Measurements from ENCODE around the gene OR52A5. TPM values are rescaled to one million over a fixed set of nuclear protein-coding genes. Genes with fewer than 3 reads are reported as not detected.
"Not testable (repeated sequence)": the region's sequence is repeated elsewhere in the genome, so short reads cannot be mapped to it uniquely, and the experiment has no call there.

Gene OR52A5
- not detected in 2 replicates for total RNA-seq (2014; rRNA removed; shearing (Covaris generic))

DNA sequence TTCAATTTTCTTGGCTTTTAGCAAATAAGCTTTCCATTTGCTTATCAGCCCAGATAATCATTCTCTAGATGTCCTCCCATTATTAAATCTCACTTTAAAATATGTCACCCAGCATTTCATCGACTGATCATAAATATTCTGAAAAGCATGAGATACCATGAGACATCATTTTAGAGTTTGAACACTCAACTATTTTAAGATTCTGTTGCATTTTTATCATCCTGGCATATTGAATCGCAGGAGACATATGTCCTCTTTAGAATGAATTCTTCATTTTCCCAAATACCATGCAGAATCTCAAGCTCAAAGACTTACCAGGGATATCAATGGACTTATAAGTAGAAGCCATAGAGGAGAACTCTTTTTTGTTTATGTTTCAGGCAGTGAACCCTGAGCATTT, at the start of gene OR52A5:
TSS of gene OR52A5 (minus strand) at position 361 of the 400 bp plus-strand sequence. CDS start 5,714 bp downstream, outside the sequence.
- Histone ChIP-seq H3K36me3 (no peaks in the 10 kb centered on the region), H3K9me3 (replicated peaks) (no peaks in the 10 kb centered on the region), H3K27me3 (replicated peaks) (no peaks in the 10 kb centered on the region), H3K27ac (no peak within 1 kb of the TSS), H3K4me3 (no peak within 1 kb of the TSS), H3K4me1 (replicated peaks) (no peaks in the 10 kb centered on the region)
- no peak for DNase-seq (ENCODE audit: low read depth in 1 of 2, low spot score in 2 of 2)

DNA sequence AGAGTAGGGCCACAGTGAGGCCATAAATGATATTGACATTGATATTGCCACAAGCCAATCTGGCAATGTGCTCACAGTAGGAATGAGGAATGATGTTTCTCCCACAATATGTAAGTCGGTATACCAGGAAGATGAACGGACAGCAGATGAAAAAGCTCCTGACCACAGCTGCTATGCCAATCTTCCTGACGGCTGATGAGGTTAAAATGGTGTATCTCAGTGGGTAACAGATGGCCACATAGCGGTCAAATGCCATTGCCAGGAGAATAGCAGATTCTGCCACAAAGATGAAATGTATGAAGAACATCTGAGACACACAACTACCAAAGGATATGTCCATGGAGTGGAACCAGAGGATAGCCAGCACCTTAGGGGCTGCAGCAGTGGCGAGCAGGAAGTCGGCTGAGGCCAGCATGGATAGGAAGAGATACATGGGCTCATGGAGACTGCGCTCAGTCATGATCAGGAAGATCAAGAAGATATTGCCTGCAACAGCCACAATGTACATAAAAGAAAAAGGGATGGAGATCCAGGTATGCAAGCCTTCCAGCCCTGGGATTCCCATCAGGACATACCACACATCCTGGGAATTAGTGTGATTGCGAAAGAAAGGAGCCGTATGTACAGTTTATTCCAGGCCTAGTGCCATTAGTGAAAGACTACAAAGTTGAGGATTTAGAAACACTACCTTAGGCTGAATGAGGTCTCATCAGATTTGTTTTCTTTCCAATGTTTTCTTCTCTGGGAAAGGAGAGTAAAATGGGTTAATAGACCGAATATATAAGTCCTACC, 40.1 kb upstream of the OR52A5 start:
- Histone ChIP-seq H3K27ac (no peak overlapping the region), H3K36me3 (no peaks in the 10 kb centered on the region), H3K4me1 (replicated peaks) (no peaks in the 10 kb centered on the region), H3K4me3 (no peak overlapping the region), H3K9me3 (replicated peaks) (no peaks in the 10 kb centered on the region), H3K27me3 (replicated peaks) (no peaks in the 10 kb centered on the region)
- DNase-seq (ENCODE audit: low read depth in 1 of 2, low spot score in 2 of 2) = no peak

DNA sequence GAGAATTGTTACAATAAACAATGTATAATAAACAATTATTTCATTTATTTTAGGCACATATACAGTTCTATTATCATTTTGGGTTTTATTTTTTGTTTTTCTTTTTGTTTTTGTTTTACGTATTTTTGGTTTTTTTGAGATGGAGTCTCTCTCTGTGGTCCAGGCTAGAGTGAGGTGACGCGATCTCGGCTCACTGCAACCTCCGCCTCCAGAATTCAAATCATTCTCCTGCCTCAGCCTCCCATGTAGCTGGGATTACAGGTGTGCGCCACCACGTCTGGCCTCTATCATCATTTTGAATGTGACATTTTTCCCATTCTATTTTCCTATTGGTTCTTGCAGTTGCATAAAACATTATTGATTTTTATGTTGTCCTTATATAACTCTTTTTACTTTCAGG, 36.8 kb upstream of the OR52A5 start:
- no peak for DNase-seq (ENCODE audit: low read depth in 1 of 2, low spot score in 2 of 2)
- H3K4me3 ChIP-seq = no peak overlapping the region
- H3K4me1 ChIP-seq (replicated peaks) = no peaks in the 10 kb centered on the region
- no peaks in the 10 kb centered on the region for H3K36me3 ChIP-seq
- no peaks in the 10 kb centered on the region; the same call in 1 of the 2 replicates for H3K27me3 ChIP-seq (replicated peaks)
- no peaks in the 10 kb centered on the region for H3K9me3 ChIP-seq (replicated peaks)
- no peak overlapping the region for H3K27ac ChIP-seq

DNA sequence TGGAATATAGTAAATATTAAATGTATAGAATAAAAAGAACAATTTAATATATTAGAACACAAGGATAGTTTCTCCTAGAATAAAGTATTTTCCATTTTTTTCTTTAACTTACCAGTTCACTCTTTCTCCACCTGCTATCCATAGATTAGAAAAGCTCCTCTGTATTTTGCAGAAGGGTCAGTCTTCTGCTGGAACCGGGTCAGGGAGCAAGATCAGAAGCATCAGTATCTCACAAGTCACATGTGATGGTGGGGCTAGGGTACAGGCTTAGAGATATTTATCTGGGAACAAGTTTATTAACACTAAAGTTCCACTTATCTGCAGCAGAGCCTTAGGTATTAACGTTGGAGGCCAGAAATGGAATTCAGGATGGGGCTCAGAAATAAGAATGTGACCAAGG, 33.7 kb upstream of the OR52A5 start:
- Histone ChIP-seq H3K4me3 (no peak overlapping the region), H3K36me3 (no peaks in the 10 kb centered on the region), H3K4me1 (replicated peaks) (no peaks in the 10 kb centered on the region), H3K9me3 (replicated peaks) (no peaks in the 10 kb centered on the region), H3K27ac (no peak overlapping the region), H3K27me3 (replicated peaks) (peaks cover 10% of the 10 kb centered on the region; the same call in 1 of the 2 replicates)
- DNase-seq (ENCODE audit: low read depth in 1 of 2, low spot score in 2 of 2) = no peak

DNA sequence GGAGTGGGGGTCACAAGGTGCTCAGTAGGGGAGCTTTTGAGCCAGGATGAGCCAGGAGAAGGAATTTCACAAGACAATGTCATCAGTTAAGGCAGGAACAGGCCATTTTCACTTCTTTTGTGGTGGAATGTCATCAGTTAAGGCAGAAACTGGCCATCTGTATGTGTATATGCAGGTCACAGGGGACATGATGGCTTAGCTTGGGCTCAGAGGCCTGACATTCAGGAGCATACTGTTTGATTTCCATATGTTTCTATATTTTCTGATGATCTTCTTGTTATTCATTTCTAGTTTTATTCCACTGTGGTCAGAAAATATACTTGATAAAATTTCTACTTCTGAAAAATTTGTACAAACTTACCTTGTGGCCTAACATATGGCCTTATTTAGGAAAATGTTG, 27.7 kb upstream of the OR52A5 start:
- not testable (repeated sequence) for H3K36me3 ChIP-seq; H3K9me3 ChIP-seq (replicated peaks); H3K4me1 ChIP-seq (replicated peaks); H3K27ac ChIP-seq; H3K4me3 ChIP-seq; DNase-seq (ENCODE audit: low read depth in 1 of 2, low spot score in 2 of 2)
- H3K27me3 ChIP-seq (replicated peaks) = peaks cover 18% of the 10 kb centered on the region

DNA sequence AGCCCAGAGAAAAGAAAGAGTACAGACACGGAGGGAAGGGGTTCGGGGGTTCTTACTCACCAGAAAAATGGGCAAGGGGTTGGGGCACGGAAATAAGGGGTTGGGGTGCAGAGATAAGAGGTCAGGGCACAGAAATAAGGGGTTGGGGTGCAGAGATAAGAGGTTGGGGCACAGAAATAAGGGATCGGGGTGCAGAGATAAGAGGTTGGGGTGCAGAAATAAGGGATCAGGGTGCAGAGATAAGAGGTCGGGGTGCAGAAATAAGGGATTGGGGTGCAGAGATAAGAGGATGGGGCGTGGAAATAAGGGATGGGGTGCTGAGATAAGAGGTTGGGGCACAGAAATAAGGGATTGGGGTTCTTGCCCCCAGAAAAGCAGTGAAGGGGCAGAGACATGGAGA, 26.7 kb upstream of the OR52A5 start:
- H3K27ac ChIP-seq; H3K4me3 ChIP-seq; H3K4me1 ChIP-seq (replicated peaks); H3K36me3 ChIP-seq; H3K9me3 ChIP-seq (replicated peaks); DNase-seq (ENCODE audit: low read depth in 1 of 2, low spot score in 2 of 2): not testable (repeated sequence)
- H3K27me3 ChIP-seq (replicated peaks) = peaks cover 18% of the 10 kb centered on the region

DNA sequence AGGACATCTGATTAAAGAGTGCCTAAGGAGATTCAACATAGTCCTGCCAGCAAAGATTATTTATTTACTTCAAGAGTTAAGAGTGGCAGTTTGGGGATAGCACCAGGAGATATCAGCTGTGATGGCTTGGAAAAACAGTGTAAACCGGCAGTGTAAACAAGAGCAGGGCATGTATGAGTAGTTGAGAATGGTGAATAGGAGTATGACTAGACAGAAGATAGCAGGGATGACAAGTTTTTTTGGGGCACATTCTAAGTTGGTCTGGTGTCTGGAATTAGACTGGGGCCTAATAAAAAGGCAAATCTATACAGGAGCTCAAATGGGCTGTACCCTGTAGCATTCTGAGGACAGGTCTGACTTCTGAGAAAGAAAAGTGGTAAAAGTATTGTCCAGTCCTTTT, 22.9 kb upstream of the OR52A5 start:
- not testable (repeated sequence) for H3K27me3 ChIP-seq (replicated peaks); H3K4me3 ChIP-seq; H3K4me1 ChIP-seq (replicated peaks); H3K27ac ChIP-seq; H3K9me3 ChIP-seq (replicated peaks); DNase-seq (ENCODE audit: low read depth in 1 of 2, low spot score in 2 of 2); H3K36me3 ChIP-seq

DNA sequence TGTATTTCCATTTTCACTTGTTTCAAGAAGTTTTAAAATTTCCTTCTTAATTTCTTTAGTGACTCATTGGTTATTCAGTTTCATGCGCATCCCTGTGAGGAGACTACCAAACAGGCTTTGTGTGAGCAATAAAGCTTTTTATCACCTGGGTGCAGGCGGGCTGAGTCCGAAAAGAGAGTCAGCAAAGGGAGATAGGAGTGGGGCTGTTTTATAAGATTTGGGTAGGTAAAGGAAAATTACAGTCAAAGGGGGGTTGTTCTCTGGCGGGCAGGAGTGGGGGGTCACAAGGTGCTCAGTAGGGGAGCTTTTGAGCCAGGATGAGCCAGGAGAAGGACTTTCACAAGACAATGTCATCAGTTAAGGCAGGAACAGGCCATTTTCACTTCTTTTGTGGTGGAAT, 22.1 kb upstream of the OR52A5 start:
- H3K4me3 ChIP-seq; H3K27ac ChIP-seq; DNase-seq (ENCODE audit: low read depth in 1 of 2, low spot score in 2 of 2); H3K9me3 ChIP-seq (replicated peaks); H3K27me3 ChIP-seq (replicated peaks); H3K36me3 ChIP-seq; H3K4me1 ChIP-seq (replicated peaks): not testable (repeated sequence)

DNA sequence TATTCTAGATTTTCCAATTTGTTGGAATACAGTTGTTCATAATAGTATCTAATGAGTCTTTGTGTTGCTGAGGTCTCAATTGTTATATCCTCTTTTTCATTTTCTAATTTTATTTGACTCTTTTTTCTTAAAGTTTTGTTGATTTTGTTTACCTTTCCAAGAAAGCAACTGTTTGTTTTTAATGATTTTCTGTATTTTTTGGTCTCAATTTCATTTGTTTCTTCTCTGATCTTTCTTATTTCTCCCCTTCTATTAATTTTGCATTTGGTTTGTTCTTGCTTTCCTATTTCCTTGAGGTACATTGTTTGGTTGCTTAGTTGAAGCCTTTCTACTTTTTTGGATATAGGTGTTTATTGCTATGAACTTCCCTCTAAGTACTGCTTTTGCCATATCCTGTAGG, 21.6 kb upstream of the OR52A5 start:
- no peak overlapping the region for H3K4me3 ChIP-seq
- H3K36me3 ChIP-seq = no peaks in the 10 kb centered on the region
- no peaks in the 10 kb centered on the region for H3K9me3 ChIP-seq (replicated peaks)
- DNase-seq (ENCODE audit: low read depth in 1 of 2, low spot score in 2 of 2) = no peak
- H3K27ac ChIP-seq = no peak overlapping the region
- no peaks in the 10 kb centered on the region for H3K27me3 ChIP-seq (replicated peaks)
- H3K4me1 ChIP-seq (replicated peaks) = no peaks in the 10 kb centered on the region

DNA sequence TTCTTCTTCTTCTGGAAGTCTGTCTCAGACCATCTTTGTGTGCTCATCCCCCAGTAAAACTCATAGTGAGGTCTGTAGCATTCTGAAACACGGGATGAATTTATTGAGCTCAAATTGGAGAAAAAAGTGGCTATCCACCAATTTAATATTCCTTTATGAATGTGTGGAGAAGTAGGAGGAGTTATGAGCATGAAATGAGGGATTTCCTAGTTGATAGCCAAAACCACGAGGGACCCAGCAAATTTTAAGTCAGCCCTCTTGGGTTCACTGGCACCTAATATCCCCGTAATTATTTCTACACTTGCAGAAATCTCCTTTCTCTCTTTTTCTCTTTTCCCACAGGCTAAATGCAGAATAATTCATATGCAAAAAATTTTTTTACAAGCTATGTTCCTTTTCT, 16.5 kb upstream of the OR52A5 start, which contains the start of gene OR52A1:
TSS of gene OR52A1 (minus strand) at position 101 of the 400 bp plus-strand sequence. CDS start 2,388 bp downstream, outside the sequence.
- no peak for DNase-seq (ENCODE audit: low read depth in 1 of 2, low spot score in 2 of 2)
- no peak within 1 kb of the TSS for H3K4me3 ChIP-seq
- no peaks in the 10 kb centered on the region for H3K9me3 ChIP-seq (replicated peaks)
- no peak within 1 kb of the TSS for H3K27ac ChIP-seq
- H3K27me3 ChIP-seq (replicated peaks) = peaks cover 3% of the 10 kb centered on the region; the same call in 1 of the 2 replicates
- no peaks in the 10 kb centered on the region for H3K4me1 ChIP-seq (replicated peaks)
- no peaks in the 10 kb centered on the region for H3K36me3 ChIP-seq

DNA sequence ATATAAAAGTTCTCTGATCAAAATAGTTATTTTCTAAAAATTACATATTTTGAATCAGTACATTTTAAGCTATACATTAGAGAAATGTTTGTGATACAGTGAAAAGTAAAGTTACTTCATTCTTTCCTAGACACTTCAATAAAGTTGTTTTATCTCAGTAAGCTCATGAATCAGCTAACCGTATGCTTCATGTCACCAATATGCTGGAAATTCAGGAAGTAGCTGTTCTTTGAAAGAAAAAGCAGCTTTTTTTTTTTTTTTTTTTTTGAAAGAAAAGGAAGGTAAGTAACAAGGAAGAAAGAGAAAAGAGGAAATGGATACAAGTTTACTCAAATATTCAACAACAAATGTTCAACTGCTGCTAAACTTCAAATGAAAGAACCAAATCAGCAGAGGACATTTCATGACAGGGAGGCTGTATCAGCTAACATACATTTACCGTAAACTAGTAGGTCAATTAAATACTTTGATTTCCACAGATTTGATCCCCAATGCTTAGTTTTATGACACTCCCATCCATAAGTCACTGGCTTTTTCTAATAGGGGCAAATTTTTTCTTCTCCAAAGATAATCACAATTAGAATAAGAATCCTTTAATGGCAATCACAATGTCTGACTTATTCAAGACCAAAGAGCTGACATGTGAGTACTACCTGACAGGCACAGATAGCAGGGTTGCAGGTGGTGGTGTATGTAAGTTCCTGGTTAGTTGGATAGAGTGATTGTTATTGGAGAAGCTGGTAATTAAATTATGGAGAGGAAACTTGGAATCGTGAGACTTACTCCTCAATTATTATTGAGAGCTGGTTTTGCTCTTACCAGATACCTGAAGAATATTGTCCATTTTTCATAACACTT, 15.6 kb upstream of the OR52A5 start:
- Histone ChIP-seq H3K4me1 (replicated peaks) (no peaks in the 10 kb centered on the region), H3K27ac (no peak overlapping the region), H3K4me3 (no peak overlapping the region), H3K9me3 (replicated peaks) (no peaks in the 10 kb centered on the region), H3K36me3 (no peaks in the 10 kb centered on the region), H3K27me3 (replicated peaks) (peaks cover 3% of the 10 kb centered on the region; the same call in 1 of the 2 replicates)
- no peak for DNase-seq (ENCODE audit: low read depth in 1 of 2, low spot score in 2 of 2)

DNA sequence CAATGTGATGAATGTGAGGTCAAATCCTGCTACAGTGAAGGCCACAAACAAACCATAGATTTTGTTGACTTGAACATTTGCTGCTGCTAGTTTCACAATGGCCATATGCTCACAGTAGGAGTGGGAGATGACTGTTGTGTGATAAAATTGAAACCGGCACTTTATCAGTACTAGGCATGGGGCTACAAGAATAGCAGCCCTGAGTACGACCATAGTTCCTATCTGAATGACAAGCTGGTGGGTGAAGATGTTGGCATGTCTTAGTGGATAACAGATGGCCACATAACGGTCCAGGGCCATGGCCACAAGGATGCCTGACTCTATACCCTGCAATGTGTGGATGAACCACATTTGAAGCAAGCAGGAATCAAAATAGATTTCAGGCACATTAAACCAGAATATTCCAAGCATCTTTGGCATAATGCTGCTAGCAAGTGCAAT, 13.6 kb upstream of the OR52A5 start:
- no peaks in the 10 kb centered on the region for H3K4me1 ChIP-seq (replicated peaks)
- no peak overlapping the region for H3K27ac ChIP-seq
- no peak overlapping the region for H3K4me3 ChIP-seq
- no peak for DNase-seq (ENCODE audit: low read depth in 1 of 2, low spot score in 2 of 2)
- H3K27me3 ChIP-seq (replicated peaks) = peaks cover 3% of the 10 kb centered on the region; the same call in 1 of the 2 replicates
- no peaks in the 10 kb centered on the region for H3K9me3 ChIP-seq (replicated peaks)
- H3K36me3 ChIP-seq = no peaks in the 10 kb centered on the region

DNA sequence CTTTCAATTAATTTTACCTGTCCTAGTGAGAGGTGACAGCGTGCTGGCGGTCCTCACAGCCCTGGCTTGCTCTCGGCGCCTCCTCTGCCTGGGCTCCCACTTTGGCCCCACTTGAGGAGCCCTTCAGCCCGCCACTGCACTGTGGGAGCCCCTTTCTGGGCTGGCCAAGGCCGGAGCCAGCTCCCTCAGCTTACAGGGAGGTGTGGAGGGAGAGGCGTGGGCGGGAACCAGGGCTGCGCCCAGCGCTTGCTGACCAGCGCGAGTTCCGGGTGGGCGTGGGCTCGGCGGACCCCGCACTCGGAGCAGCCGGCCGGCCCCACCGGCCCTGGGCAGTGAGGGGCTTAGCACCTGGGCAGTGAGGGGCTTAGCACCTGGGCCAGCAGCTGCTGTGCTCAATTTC, 6.0 kb upstream of the OR52A5 start:
- not testable (repeated sequence) for H3K27ac ChIP-seq

DNA sequence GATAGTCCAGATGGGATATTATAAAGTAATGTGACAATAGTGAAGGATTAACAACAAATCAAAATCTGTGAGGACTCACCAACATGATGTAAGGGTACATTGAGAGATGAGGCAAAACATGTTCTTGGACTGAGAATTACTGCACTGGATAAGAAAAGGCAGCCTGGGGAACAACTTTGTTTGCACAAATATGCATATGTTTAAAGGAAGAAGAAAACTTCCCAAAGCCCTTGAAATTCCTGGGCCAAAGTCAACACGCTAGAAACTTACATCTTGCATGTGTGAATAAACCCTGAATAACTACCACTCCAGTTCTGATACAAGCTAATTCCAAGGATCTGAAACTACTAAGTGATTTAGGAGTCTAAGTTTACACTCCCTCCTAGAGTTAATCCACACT, 1.1 kb downstream of the OR52A5 start:
- Histone ChIP-seq H3K27ac (no peak overlapping the region), H3K4me3 (no peak overlapping the region), H3K36me3 (no peaks in the 10 kb centered on the region), H3K4me1 (replicated peaks) (no peaks in the 10 kb centered on the region), H3K9me3 (replicated peaks) (no peaks in the 10 kb centered on the region), H3K27me3 (replicated peaks) (no peaks in the 10 kb centered on the region)
- DNase-seq (ENCODE audit: low read depth in 1 of 2, low spot score in 2 of 2) = no peak

More for the DNA sequence above, 6.0 kb upstream of the OR52A5 start:
- H3K4me1 ChIP-seq (replicated peaks); H3K9me3 ChIP-seq (replicated peaks); H3K27me3 ChIP-seq (replicated peaks); H3K36me3 ChIP-seq; H3K4me3 ChIP-seq; DNase-seq (ENCODE audit: low read depth in 1 of 2, low spot score in 2 of 2): not testable (repeated sequence)
